Measurements from ENCODE around the gene ANO1. TPM values are rescaled to one million over a fixed set of nuclear protein-coding genes. Genes with fewer than 3 reads are reported as not detected.
"Not testable (repeated sequence)": the region's sequence is repeated elsewhere in the genome, so short reads cannot be mapped to it uniquely, and the experiment has no call there.

ANO1 gene
- total and polyA plus RNA-seq, 2 donors = 0.38 to 1.5 TPM

DNA sequence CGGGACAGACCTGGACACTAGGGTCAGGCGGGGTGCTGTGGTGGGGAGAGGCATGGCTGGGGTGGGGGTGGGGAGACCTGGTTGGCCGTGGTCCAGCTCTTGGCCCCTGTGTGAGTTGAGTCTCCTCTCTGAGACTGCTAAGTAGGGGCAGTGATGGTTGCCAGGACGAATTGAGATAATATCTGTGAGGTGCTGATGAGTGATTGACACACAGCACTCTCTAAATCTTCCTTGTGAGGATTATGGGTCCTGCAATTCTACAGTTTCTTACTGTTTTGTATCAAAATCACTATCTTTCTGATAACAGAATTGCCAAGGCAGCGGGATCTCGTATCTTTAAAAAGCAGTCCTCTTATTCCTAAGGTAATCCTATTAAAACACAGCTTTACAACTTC lies 128.9 kb downstream of the ANO1 start:
- Histone ChIP-seq H3K27ac (ENCODE audit: low read depth in 1 of 2, low read length in 1 of 2) (no peak overlapping the region), H3K9me3 (ENCODE audit: control insufficient read depth in 2 of 2, insufficient read depth in 1 of 2, low read length in 1 of 2) (no peaks in the 10 kb centered on the region), H3K4me1 (ENCODE audit: control insufficient read depth in 2 of 2, insufficient read depth in 2 of 2, low read length in 2 of 2) (peaks cover 9 to 27% of the 10 kb centered on the region in 2 donors), H3K36me3 (ENCODE audit: control insufficient read depth in 2 of 2, insufficient read depth in 2 of 2, low read length in 1 of 2) (peaks cover 44 to 50% of the 10 kb centered on the region in 2 donors), H3K27me3 (ENCODE audit: control insufficient read depth in 2 of 2, insufficient read depth in 1 of 2, low read length in 1 of 2) (no peaks in the 10 kb centered on the region), H3K4me3 (ENCODE audit: low read length in 2 of 2) (no peak overlapping the region)
- no peak for DNase-seq (ENCODE audit: low read depth in 6 of 9, low spot score in 9 of 9)
- 97% methylated on average over 6 of the region's 6 CpGs for WGBS

DNA sequence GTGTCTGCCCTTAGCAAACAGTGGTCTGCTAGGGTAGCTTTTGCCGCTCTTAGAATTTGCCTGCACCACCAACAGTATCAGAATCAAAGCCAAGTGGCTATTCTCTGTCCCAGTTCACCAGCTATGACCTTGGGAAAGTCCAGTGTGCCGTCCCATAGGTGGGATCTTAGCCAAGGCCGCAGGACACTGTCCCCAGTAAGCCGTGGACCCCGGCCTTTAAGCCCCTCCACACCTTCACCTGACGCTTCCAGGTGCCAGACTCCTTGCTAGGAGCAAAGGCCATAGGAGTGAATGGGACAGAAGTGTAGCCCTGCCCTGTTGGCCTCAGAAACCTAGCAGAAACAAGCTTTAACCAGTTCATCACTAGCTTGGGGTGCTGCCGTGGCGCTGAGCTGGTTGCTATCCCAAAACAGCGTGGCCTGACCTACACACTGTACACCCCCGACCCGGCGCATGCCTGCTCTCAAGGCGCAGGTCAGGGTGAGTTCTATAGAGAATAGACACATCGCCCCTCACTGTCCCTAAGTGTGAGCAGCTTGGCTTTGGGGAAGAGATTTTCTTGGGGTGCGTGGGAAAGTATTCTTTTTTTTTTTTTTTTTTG lies 129.5 kb downstream of the ANO1 start:
- H3K4me1 ChIP-seq (ENCODE audit: control insufficient read depth in 2 of 2, insufficient read depth in 2 of 2, low read length in 2 of 2) = peaks cover 8 to 24% of the 10 kb centered on the region in 2 donors
- no peak for DNase-seq (ENCODE audit: low read depth in 6 of 9, low spot score in 9 of 9)
- H3K4me3 ChIP-seq (ENCODE audit: low read length in 2 of 2) = no peak overlapping the region
- H3K27ac ChIP-seq (ENCODE audit: low read depth in 1 of 2, low read length in 1 of 2) = no peak overlapping the region
- WGBS = 95% methylated on average over 15 of the region's 15 CpGs
- peaks cover 44 to 50% of the 10 kb centered on the region in 2 donors for H3K36me3 ChIP-seq (ENCODE audit: control insufficient read depth in 2 of 2, insufficient read depth in 2 of 2, low read length in 1 of 2)
- no peaks in the 10 kb centered on the region for H3K27me3 ChIP-seq (ENCODE audit: control insufficient read depth in 2 of 2, insufficient read depth in 1 of 2, low read length in 1 of 2)
- no peaks in the 10 kb centered on the region for H3K9me3 ChIP-seq (ENCODE audit: control insufficient read depth in 2 of 2, insufficient read depth in 1 of 2, low read length in 1 of 2)

DNA sequence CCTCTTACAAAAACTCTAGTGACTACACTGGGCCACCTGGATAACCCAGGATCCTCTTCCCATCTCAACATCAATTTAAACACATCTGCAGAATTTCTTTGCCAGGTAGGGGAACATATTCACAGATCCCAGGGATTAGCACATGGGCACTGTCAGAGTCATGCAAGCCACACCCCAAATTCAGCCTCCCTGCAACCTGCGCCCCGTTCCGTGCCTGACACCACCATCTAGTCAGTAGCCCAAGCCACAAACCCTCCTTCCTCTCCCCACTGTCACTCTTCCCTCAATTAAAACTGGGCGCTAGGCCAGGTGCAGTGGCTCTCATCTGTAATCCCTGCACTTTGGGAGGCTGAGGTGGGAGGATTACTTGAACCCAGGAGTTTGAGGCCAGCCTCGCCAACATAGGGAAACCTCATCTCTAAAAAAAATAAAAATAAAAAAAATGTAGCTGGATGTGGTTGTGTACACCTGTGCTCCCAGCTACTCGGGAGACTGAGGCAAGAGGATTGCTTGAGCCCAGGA lies 131.3 kb downstream of the ANO1 start:
- 90% methylated on average over 6 of the region's 6 CpGs for WGBS
- Histone ChIP-seq H3K4me1 (ENCODE audit: control insufficient read depth in 2 of 2, insufficient read depth in 2 of 2, low read length in 2 of 2) (peaks cover 2 to 15% of the 10 kb centered on the region in 2 donors), H3K36me3 (ENCODE audit: control insufficient read depth in 2 of 2, insufficient read depth in 2 of 2, low read length in 1 of 2) (peaks cover 44 to 50% of the 10 kb centered on the region in 2 donors)

DNA sequence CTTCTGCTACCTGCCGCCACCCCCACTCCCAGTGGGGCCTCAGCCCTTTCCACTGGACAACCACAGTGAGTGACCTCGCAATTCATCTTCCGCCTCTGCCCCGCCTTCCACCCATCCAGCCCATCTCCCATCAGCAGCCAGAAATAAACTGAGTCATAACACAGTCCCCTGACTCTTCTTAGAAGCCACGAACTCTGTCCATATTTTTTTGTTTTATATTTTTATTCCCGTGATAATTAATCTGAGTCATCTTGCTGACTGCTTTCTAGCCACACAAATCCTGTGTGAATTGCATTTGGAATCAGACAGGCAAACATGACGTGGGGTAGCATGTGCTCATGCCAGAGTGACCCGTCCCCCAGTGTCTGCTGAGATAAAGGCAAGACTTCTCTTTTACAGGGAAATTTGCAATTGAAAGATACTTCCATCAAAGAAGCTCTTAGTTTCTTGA lies 132.0 kb downstream of the ANO1 start:
- no peak for DNase-seq (ENCODE audit: low read depth in 6 of 9, low spot score in 9 of 9)
- peaks cover 2 to 9% of the 10 kb centered on the region in 2 donors for H3K4me1 ChIP-seq (ENCODE audit: control insufficient read depth in 2 of 2, insufficient read depth in 2 of 2, low read length in 2 of 2)
- WGBS = 97% methylated on average over 8 of the region's 8 CpGs
- H3K27ac ChIP-seq (ENCODE audit: low read depth in 1 of 2, low read length in 1 of 2) = no peak overlapping the region
- H3K27me3 ChIP-seq (ENCODE audit: control insufficient read depth in 2 of 2, insufficient read depth in 1 of 2, low read length in 1 of 2) = no peaks in the 10 kb centered on the region
- no peaks in the 10 kb centered on the region for H3K9me3 ChIP-seq (ENCODE audit: control insufficient read depth in 2 of 2, insufficient read depth in 1 of 2, low read length in 1 of 2)
- no peak overlapping the region for H3K4me3 ChIP-seq (ENCODE audit: low read length in 2 of 2)
- H3K36me3 ChIP-seq (ENCODE audit: control insufficient read depth in 2 of 2, insufficient read depth in 2 of 2, low read length in 1 of 2) = peaks cover 41 to 47% of the 10 kb centered on the region in 2 donors

More for the DNA sequence above, 131.3 kb downstream of the ANO1 start:
- no peak for DNase-seq (ENCODE audit: low read depth in 6 of 9, low spot score in 9 of 9)
- no peaks in the 10 kb centered on the region for H3K9me3 ChIP-seq (ENCODE audit: control insufficient read depth in 2 of 2, insufficient read depth in 1 of 2, low read length in 1 of 2)
- no peak overlapping the region for H3K27ac ChIP-seq (ENCODE audit: low read depth in 1 of 2, low read length in 1 of 2)
- no peaks in the 10 kb centered on the region for H3K27me3 ChIP-seq (ENCODE audit: control insufficient read depth in 2 of 2, insufficient read depth in 1 of 2, low read length in 1 of 2)
- H3K4me3 ChIP-seq (ENCODE audit: low read length in 2 of 2) = no peak overlapping the region

DNA sequence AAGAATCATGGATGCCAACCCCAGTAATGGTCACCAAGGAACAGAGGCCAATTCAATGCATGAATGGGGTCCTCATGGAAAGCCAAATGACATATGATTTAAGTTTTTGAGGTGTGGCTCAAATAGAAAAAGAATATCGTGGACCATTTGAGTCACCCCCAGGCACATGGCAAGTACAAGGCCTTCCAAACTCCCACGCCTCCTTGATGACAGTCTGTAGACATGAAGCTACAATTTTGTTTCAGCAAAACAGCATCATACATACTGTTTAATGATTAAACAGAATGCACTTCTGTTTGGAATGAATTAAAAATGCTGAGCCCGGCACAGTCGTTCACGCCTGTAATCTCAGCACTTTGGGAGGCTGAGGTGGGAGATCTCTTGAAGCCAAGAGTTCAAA lies 132.4 kb downstream of the ANO1 start:
- H3K4me3 ChIP-seq (ENCODE audit: low read length in 2 of 2) = no peak overlapping the region
- no peaks in the 10 kb centered on the region for H3K27me3 ChIP-seq (ENCODE audit: control insufficient read depth in 2 of 2, insufficient read depth in 1 of 2, low read length in 1 of 2)
- no peak overlapping the region for H3K27ac ChIP-seq (ENCODE audit: low read depth in 1 of 2, low read length in 1 of 2)
- H3K36me3 ChIP-seq (ENCODE audit: control insufficient read depth in 2 of 2, insufficient read depth in 2 of 2, low read length in 1 of 2) = peaks cover 37 to 43% of the 10 kb centered on the region in 2 donors
- DNase-seq (ENCODE audit: low read depth in 6 of 9, low spot score in 9 of 9) = no peak
- no peaks in the 10 kb centered on the region for H3K9me3 ChIP-seq (ENCODE audit: control insufficient read depth in 2 of 2, insufficient read depth in 1 of 2, low read length in 1 of 2)
- 96% methylated on average over 5 of the region's 5 CpGs for WGBS
- peaks cover 2 to 5% of the 10 kb centered on the region in 2 donors for H3K4me1 ChIP-seq (ENCODE audit: control insufficient read depth in 2 of 2, insufficient read depth in 2 of 2, low read length in 2 of 2)

DNA sequence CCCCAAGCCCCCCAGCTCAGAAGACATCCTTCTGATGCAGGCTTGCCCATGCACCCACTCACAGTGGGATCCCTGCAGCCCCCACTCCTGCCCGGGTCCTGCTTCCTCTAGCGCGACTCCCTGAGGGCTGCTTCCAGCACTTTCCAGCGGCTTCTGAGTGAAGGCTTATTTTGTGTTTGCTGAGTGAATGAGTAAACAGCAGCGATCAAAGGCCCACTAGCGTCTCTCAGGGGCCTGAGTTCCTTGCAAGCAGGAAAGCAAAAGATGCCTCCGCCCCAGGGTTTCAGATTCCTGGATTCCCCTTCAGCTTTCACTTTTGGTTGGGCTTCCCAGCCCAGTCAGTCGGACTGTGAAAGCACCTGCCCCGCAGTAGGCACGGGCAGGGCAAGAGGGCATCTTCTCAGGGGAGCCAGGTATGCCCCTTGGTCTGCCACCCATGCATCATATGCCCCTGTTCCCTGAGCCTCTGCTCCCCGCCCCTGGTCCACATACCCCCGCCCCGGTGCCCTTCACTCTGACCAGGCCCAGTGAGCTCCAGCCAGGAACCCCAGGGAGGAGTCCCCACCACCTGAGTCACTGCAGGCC lies 134.2 kb downstream of the ANO1 start:
- WGBS = 83% methylated on average over 13 of the region's 13 CpGs
- Histone ChIP-seq H3K27ac (ENCODE audit: low read depth in 1 of 2, low read length in 1 of 2) (no peak overlapping the region), H3K9me3 (ENCODE audit: control insufficient read depth in 2 of 2, insufficient read depth in 1 of 2, low read length in 1 of 2) (no peaks in the 10 kb centered on the region), H3K27me3 (ENCODE audit: control insufficient read depth in 2 of 2, insufficient read depth in 1 of 2, low read length in 1 of 2) (no peaks in the 10 kb centered on the region), H3K4me3 (ENCODE audit: low read length in 2 of 2) (no peak overlapping the region), H3K36me3 (ENCODE audit: control insufficient read depth in 2 of 2, insufficient read depth in 2 of 2, low read length in 1 of 2) (peaks cover 21 to 25% of the 10 kb centered on the region in 2 donors), H3K4me1 (ENCODE audit: control insufficient read depth in 2 of 2, insufficient read depth in 2 of 2, low read length in 2 of 2) (peaks cover 0 to 3% of the 10 kb centered on the region in 2 donors)
- DNase-seq (ENCODE audit: low read depth in 6 of 9, low spot score in 9 of 9) = peak in 1 of 9 donors; percentile 16

DNA sequence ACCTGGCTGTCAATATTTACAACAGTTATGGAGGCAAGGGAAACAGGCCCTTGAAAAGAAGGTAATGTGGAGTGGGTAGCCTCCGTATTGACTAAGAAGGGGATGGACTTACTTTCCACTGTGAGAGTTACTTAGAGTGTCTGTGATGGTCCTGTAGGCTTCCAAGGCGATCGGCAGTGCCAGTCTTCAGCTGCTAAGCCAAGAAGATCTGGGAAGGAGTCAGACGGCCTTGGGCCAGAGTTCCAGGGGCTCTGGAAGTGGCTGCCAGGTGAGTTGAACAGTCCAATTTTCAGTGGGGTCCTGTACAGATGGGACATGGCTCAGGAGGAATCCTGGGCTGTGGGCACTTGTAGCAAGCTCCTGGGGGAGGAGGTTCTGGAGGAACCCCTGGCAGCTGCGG lies 139.3 kb downstream of the ANO1 start:
- not testable (repeated sequence) for H3K36me3 ChIP-seq (ENCODE audit: control insufficient read depth in 2 of 2, insufficient read depth in 2 of 2, low read length in 1 of 2); H3K4me1 ChIP-seq (ENCODE audit: control insufficient read depth in 2 of 2, insufficient read depth in 2 of 2, low read length in 2 of 2); H3K27me3 ChIP-seq (ENCODE audit: control insufficient read depth in 2 of 2, insufficient read depth in 1 of 2, low read length in 1 of 2); DNase-seq (ENCODE audit: low read depth in 6 of 9, low spot score in 9 of 9); H3K27ac ChIP-seq (ENCODE audit: low read depth in 1 of 2, low read length in 1 of 2); H3K4me3 ChIP-seq (ENCODE audit: low read length in 2 of 2); H3K9me3 ChIP-seq (ENCODE audit: control insufficient read depth in 2 of 2, insufficient read depth in 1 of 2, low read length in 1 of 2)
- WGBS = 95% methylated on average over 5 of the region's 5 CpGs

DNA sequence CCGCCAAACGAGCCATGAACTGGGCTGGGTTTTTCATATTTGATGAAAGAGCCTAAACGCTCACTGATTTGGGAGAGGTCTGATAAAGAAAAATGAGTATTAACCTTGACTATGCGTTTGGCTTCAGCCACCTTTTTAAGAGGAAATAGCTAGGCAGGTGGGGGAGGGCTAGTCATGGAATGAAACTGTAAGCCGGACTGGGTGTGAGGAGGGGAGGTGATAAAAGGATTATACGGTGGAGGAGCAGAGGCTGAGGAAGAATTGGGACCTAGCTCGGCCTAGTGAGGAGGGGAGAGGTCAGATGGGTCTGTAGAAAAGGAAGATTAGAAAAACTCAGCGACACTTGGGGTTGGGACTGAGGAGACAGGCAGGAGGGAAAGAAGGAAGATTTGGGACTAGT lies 140.0 kb downstream of the ANO1 start:
- not testable (repeated sequence) for DNase-seq (ENCODE audit: low read depth in 6 of 9, low spot score in 9 of 9); H3K4me1 ChIP-seq (ENCODE audit: control insufficient read depth in 2 of 2, insufficient read depth in 2 of 2, low read length in 2 of 2); H3K27ac ChIP-seq (ENCODE audit: low read depth in 1 of 2, low read length in 1 of 2); H3K4me3 ChIP-seq (ENCODE audit: low read length in 2 of 2); H3K27me3 ChIP-seq (ENCODE audit: control insufficient read depth in 2 of 2, insufficient read depth in 1 of 2, low read length in 1 of 2); H3K36me3 ChIP-seq (ENCODE audit: control insufficient read depth in 2 of 2, insufficient read depth in 2 of 2, low read length in 1 of 2); H3K9me3 ChIP-seq (ENCODE audit: control insufficient read depth in 2 of 2, insufficient read depth in 1 of 2, low read length in 1 of 2)
- 81% methylated on average over 8 of the region's 8 CpGs for WGBS

DNA sequence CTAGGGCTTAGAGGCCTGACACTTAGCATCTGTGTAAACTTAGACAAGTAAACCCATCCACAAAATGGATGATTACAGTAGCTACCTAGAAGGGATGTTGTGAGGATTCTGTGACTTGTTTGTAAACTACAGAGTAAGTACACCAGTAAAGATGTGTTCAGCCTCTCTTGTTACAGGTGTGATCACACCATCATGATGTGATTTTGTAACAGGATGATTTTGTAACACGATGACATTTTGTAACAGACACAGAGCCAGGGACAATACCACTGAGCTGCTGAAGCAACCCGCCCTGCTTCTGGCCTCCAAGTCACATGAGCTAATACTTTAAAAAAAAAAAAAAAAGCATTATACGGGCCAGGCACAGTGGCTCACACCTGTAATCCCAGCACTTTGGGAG lies 142.0 kb downstream of the ANO1 start:
- 87% methylated on average over 3 of the region's 3 CpGs for WGBS
- Histone ChIP-seq H3K27me3 (ENCODE audit: control insufficient read depth in 2 of 2, insufficient read depth in 1 of 2, low read length in 1 of 2) (peaks cover 0 to 4% of the 10 kb centered on the region in 2 donors), H3K9me3 (ENCODE audit: control insufficient read depth in 2 of 2, insufficient read depth in 1 of 2, low read length in 1 of 2) (no peaks in the 10 kb centered on the region), H3K4me1 (ENCODE audit: control insufficient read depth in 2 of 2, insufficient read depth in 2 of 2, low read length in 2 of 2) (no peaks in the 10 kb centered on the region), H3K4me3 (ENCODE audit: low read length in 2 of 2) (no peak overlapping the region), H3K27ac (ENCODE audit: low read depth in 1 of 2, low read length in 1 of 2) (no peak overlapping the region), H3K36me3 (ENCODE audit: control insufficient read depth in 2 of 2, insufficient read depth in 2 of 2, low read length in 1 of 2) (no peaks in the 10 kb centered on the region)
- DNase-seq (ENCODE audit: low read depth in 6 of 9, low spot score in 9 of 9) = no peak
